ENCODE data around the gene CMIP.
A peak's percentile ranks its signal among the peaks of the same experiment; 100 is the strongest.

- TF ChIP-seq, protein P1, sequence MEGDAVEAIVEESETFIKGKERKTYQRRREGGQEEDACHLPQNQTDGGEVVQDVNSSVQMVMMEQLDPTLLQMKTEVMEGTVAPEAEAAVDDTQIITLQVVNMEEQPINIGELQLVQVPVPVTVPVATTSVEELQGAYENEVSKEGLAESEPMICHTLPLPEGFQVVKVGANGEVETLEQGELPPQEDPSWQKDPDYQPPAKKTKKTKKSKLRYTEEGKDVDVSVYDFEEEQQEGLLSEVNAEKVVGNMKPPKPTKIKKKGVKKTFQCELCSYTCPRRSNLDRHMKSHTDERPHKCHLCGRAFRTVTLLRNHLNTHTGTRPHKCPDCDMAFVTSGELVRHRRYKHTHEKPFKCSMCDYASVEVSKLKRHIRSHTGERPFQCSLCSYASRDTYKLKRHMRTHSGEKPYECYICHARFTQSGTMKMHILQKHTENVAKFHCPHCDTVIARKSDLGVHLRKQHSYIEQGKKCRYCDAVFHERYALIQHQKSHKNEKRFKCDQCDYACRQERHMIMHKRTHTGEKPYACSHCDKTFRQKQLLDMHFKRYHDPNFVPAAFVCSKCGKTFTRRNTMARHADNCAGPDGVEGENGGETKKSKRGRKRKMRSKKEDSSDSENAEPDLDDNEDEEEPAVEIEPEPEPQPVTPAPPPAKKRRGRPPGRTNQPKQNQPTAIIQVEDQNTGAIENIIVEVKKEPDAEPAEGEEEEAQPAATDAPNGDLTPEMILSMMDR (IDR thresholded peaks at IDR 0.05 in 2 of 3, conservative IDR thresholded peaks at IDR 0.05 in 1 of 3; ENCODE audit: control insufficient read depth in 2 of 3, extremely low read depth in 1 of 3, insufficient read depth in 1 of 3, low read depth in 3 of 3, low read length in 3 of 3) = peak in 2 of 3 experiments; percentile 12 to 13; a peak in 2 of 6 replicates
- no peak for TF ChIP-seq MAX (IDR thresholded peaks at IDR 0.05; ENCODE audit: low read depth, low read length)
- no peak for TF ChIP-seq RFX5 (IDR thresholded peaks at IDR 0.05; ENCODE audit: low read depth, low read length)
- TF ChIP-seq NFIC (IDR thresholded peaks at IDR 0.05; ENCODE audit: low read depth, low read length) = no peak
Measured at GRCh38 chr16:81585785-81586184, 141.2 kb downstream of the CMIP start.

All from GM12878 (cell line).